ENCODE measurements around the gene NCKAP5.

Gene NCKAP5

DNA sequence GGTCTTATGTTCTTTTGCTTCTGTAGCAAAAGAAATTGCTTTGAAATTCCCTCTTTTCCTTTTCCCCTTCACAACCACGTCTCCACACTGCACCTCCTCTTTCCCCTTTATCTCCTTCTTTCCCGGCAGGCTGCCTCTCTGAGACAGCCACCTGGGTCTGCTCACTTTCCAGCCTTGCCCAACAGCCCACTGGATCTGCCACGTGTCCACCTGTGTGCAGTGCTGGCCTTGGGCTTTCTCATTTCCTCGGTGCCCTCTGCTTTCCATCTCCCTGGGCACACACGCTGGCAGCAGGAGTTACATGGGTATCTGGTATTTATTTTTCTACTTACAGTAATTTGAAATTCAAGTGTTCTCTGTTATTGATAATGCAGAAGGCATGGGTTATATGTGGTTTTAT is 684.8 kb downstream of the NCKAP5 start:
- DNase-seq (ENCODE audit: low spot score) = no peak
- in situ Hi-C loops (cut with MboI; ENCODE audit: low sequenced_read_pairs, unreplicated experiment) = no loop called here
- TF ChIP-seq, protein P1, sequence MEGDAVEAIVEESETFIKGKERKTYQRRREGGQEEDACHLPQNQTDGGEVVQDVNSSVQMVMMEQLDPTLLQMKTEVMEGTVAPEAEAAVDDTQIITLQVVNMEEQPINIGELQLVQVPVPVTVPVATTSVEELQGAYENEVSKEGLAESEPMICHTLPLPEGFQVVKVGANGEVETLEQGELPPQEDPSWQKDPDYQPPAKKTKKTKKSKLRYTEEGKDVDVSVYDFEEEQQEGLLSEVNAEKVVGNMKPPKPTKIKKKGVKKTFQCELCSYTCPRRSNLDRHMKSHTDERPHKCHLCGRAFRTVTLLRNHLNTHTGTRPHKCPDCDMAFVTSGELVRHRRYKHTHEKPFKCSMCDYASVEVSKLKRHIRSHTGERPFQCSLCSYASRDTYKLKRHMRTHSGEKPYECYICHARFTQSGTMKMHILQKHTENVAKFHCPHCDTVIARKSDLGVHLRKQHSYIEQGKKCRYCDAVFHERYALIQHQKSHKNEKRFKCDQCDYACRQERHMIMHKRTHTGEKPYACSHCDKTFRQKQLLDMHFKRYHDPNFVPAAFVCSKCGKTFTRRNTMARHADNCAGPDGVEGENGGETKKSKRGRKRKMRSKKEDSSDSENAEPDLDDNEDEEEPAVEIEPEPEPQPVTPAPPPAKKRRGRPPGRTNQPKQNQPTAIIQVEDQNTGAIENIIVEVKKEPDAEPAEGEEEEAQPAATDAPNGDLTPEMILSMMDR (IDR thresholded peaks at IDR 0.05; ENCODE audit: borderline replicate concordance, control extremely low read depth, extremely low read depth, insufficient read depth, missing control alignments) = no peak

GRCh38 chr2:132881546-132881945 is 686.7 kb downstream of the NCKAP5 start:
- DNase-seq (ENCODE audit: low spot score) = no peak
- TF ChIP-seq, protein P1 (IDR thresholded peaks at IDR 0.05; ENCODE audit: borderline replicate concordance, control extremely low read depth, extremely low read depth, insufficient read depth, missing control alignments) = no peak
- in situ Hi-C loops (cut with MboI; ENCODE audit: low sequenced_read_pairs, unreplicated experiment) = no loop called here

GRCh38 chr2:132877923-132878322 is 690.3 kb downstream of the NCKAP5 start:
- in situ Hi-C loops (cut with MboI; ENCODE audit: low sequenced_read_pairs, unreplicated experiment) = no loop called here
- no peak for DNase-seq (ENCODE audit: low spot score)
- TF ChIP-seq, protein P1 (IDR thresholded peaks at IDR 0.05; ENCODE audit: borderline replicate concordance, control extremely low read depth, extremely low read depth, insufficient read depth, missing control alignments) = no peak

- DNase-seq (ENCODE audit: low spot score) = no peak
- in situ Hi-C loops (cut with MboI; ENCODE audit: low sequenced_read_pairs, unreplicated experiment) = no loop called here
Observed at GRCh38 chr2:132876745-132877391, 691.4 kb downstream of the NCKAP5 start.

DNA sequence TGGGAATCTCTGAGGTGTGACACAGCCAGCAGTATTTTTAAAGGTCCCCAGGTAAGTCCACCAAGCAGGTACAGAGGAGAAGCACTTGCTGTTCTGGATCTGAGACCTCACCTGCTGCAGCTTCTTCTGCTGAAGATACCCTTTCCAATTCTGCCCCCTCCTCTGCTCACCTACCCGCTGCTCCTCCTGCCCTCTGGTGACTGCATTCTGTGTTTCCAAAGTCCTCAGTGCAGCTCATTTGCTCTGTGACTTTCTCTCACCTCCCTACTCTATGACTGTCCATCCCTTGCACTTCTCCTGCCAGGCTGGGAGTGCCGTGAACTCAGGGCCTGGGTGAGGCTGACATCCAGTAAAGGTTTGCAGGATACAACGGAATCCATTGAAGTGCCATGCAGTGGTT is 693.1 kb downstream of the NCKAP5 start:
- no peak for DNase-seq (ENCODE audit: low spot score)
- in situ Hi-C loops (cut with MboI; ENCODE audit: low sequenced_read_pairs, unreplicated experiment) = no loop called here
- TF ChIP-seq, protein P1 (IDR thresholded peaks at IDR 0.05; ENCODE audit: borderline replicate concordance, control extremely low read depth, extremely low read depth, insufficient read depth, missing control alignments) = no peak

More at GRCh38 chr2:132876745-132877391, 691.4 kb downstream of the NCKAP5 start:
- TF ChIP-seq, protein P1 (IDR thresholded peaks at IDR 0.05; ENCODE audit: borderline replicate concordance, control extremely low read depth, extremely low read depth, insufficient read depth, missing control alignments) = no peak

DNA sequence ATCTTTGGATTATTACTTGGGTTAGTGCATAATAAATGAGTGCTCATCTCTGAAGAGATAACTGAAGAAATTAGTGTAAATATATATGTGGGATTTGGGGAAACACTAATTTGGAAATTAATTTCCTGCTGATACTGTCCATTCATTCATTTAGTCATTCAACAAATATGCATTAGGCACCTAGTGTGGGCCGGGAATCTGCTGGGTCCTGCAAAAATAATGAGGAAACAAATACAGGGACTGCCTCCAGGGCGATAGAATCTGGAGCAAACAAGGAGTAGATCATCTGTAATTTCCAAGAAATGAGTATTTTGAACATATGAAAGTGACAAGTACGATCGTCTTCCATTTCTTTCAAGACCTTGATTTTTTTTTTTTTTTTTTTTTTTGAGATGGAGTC is 694.5 kb downstream of the NCKAP5 start:
- in situ Hi-C loops (cut with MboI; ENCODE audit: low sequenced_read_pairs, unreplicated experiment) = no loop called here
- DNase-seq (ENCODE audit: low spot score) = no peak
- TF ChIP-seq, protein P1 (IDR thresholded peaks at IDR 0.05; ENCODE audit: borderline replicate concordance, control extremely low read depth, extremely low read depth, insufficient read depth, missing control alignments) = no peak
